Measurements from ENCODE around the gene ARL9. TPM values are rescaled to one million over a fixed set of nuclear protein-coding genes. Genes with fewer than 3 reads are reported as not detected.
"Not testable (repeated sequence)": the region's sequence is repeated elsewhere in the genome, so short reads cannot be mapped to it uniquely, and the experiment has no call there.

The ARL9 gene
- total and polyA plus RNA-seq, 9 donors, result 0.47 to 1.3 (median 0.88) TPM; not detected in 2

DNA sequence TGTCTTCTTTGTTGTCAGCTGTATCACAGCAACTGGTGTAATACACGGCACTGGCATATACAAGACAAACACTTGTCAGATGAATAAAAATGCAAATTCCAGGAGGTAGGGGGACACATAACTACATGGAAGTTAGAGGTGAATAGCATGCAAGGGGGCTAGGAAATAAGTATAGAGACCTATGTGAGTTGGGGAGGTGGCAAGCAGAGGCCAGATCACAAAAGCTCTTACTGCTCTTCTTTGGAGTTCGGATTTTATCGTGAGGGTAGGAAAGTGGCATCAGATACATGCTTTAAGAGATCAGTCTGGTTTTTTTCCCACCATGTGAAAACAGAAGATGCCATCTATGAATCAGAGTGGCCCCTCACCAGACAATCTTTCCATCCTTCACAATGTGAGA, 41.0 kb upstream of the ARL9 start:
- intact Hi-C loops (cut with DNase I), result no loop called here
- Histone ChIP-seq H3K27ac (no peak overlapping the region), H3K36me3 (no peaks in the 10 kb centered on the region), H3K4me1 (ENCODE audit: insufficient read depth) (peaks cover 12% of the 10 kb centered on the region), H3K27me3 (no peaks in the 10 kb centered on the region), H3K4me3 (no peak overlapping the region), H3K9me3 (no peaks in the 10 kb centered on the region)
- no peak for DNase-seq
- no peak for TF ChIP-seq EP300 (IDR thresholded peaks at IDR 0.05)
- 69 to 81% (median 70%) methylated on average over 3 of the region's 3 CpGs for WGBS, 3 donors

DNA sequence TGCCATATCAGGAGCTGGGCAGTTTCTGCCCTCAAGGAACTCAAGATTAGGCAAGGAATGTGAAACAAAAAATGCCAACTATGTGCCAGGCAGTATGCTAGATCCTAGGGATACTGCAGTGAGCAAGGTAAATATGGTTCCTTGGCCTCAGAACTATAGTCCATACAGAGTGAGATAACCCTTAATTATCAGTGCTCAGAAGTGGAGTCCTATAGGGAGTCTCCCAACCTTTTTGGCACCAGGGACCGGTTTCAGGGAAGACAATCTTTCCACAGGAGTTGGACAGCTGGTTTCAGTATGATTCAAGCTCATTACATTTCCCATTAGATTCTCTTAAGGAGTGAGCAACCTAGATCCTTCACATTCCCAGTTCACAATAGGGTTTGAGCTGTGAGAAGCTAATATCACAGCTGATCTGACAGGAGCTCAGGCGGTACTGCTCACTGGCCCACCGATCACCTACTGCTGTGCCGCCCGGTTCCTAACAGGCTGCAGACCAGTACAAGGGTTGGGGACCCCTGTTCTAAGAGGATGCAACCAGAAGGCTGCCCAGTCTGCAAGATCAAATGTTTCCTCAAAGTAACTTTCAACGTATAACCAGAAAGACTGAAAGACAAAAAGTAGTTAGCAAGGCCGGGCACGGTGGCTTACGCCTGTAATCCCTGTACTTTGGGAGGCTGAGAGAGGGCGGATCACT, 39.8 kb upstream of the ARL9 start:
- DNase-seq, result no peak
- 47 to 66% (median 58%) methylated on average over 10 of the region's 10 CpGs for WGBS, 3 donors
- H3K4me3 ChIP-seq, result peak overlapping the region; percentile 94
- intact Hi-C loops (cut with DNase I), result no loop called here
- peaks cover 12% of the 10 kb centered on the region for H3K4me1 ChIP-seq (ENCODE audit: insufficient read depth)
- no peaks in the 10 kb centered on the region for H3K27me3 ChIP-seq
- TF ChIP-seq, protein P1, sequence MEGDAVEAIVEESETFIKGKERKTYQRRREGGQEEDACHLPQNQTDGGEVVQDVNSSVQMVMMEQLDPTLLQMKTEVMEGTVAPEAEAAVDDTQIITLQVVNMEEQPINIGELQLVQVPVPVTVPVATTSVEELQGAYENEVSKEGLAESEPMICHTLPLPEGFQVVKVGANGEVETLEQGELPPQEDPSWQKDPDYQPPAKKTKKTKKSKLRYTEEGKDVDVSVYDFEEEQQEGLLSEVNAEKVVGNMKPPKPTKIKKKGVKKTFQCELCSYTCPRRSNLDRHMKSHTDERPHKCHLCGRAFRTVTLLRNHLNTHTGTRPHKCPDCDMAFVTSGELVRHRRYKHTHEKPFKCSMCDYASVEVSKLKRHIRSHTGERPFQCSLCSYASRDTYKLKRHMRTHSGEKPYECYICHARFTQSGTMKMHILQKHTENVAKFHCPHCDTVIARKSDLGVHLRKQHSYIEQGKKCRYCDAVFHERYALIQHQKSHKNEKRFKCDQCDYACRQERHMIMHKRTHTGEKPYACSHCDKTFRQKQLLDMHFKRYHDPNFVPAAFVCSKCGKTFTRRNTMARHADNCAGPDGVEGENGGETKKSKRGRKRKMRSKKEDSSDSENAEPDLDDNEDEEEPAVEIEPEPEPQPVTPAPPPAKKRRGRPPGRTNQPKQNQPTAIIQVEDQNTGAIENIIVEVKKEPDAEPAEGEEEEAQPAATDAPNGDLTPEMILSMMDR (IDR thresholded peaks at IDR 0.05), result no peak
- TF ChIP-seq EP300 (IDR thresholded peaks at IDR 0.05) (no peak), POLR2A (IDR thresholded peaks at IDR 0.05) (no peak)
- no peaks in the 10 kb centered on the region for H3K9me3 ChIP-seq
- no peak overlapping the region for H3K27ac ChIP-seq
- H3K36me3 ChIP-seq, result no peaks in the 10 kb centered on the region

DNA sequence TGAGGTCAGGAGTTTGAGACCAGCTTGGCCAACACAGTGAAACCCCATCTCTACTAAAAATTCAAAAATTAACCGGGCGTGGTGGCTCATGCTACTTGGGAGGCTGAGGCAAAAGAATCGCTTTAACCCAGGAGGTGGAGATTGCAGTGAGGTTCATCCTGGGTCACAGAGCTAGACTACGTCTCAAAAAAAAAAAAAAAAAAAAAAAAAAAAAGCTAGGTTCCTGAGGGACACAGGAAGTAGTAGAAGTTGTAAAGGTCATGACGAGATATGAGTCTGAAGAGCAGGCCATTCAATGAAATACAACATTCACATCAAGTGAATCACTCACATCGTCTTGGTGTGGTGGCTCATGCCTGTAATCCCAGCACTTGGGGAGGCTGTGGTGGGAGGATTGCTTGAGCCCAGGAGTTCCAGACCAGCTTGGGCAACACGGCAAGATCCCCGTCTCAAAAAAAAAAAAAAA, 39.3 kb upstream of the ARL9 start:
- DNase-seq; H3K27ac ChIP-seq; H3K27me3 ChIP-seq; H3K9me3 ChIP-seq; intact Hi-C loops (cut with DNase I); H3K36me3 ChIP-seq: not testable (repeated sequence)
- peak overlapping the region; percentile 94 for H3K4me3 ChIP-seq
- H3K4me1 ChIP-seq (ENCODE audit: insufficient read depth), result peaks cover 12% of the 10 kb centered on the region
- 8 to 21% (median 12%) methylated on average over 8 of the region's 8 CpGs for WGBS, 3 donors

DNA sequence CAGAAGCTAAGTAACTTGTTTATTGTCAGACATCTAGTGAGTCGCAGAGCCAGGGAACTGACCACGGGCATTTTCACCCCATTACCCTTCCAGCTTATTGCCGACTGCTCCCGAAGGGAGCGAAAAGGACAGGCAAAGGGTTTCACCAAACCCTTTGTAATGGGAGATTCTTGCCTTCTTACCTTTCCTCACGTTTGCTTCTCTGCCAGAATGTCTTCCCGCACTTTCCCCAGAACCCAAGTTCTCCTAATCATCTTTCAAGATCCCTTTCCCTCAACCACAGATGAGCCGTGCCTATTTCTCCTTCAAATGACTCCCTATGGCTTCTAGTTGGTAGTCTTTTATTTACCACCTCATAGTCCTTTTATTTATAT, 38.7 kb upstream of the ARL9 start:
- no peak for TF ChIP-seq POLR2A (IDR thresholded peaks at IDR 0.05)
- TF ChIP-seq, protein P1 (IDR thresholded peaks at IDR 0.05), result no peak
- no peak for TF ChIP-seq EP300 (IDR thresholded peaks at IDR 0.05)
- Histone ChIP-seq H3K4me1 (ENCODE audit: insufficient read depth) (peaks cover 12% of the 10 kb centered on the region), H3K4me3 (peak overlapping the region; percentile 94), H3K27ac (peak overlapping the region; percentile 53 to 83), H3K36me3 (no peaks in the 10 kb centered on the region), H3K27me3 (no peaks in the 10 kb centered on the region), H3K9me3 (no peaks in the 10 kb centered on the region)
- no peak for DNase-seq
- intact Hi-C loops (cut with DNase I), result no loop called here
- WGBS, 3 donors, result 0 to 1% (median 0%) methylated on average over 8 of the region's 8 CpGs

DNA sequence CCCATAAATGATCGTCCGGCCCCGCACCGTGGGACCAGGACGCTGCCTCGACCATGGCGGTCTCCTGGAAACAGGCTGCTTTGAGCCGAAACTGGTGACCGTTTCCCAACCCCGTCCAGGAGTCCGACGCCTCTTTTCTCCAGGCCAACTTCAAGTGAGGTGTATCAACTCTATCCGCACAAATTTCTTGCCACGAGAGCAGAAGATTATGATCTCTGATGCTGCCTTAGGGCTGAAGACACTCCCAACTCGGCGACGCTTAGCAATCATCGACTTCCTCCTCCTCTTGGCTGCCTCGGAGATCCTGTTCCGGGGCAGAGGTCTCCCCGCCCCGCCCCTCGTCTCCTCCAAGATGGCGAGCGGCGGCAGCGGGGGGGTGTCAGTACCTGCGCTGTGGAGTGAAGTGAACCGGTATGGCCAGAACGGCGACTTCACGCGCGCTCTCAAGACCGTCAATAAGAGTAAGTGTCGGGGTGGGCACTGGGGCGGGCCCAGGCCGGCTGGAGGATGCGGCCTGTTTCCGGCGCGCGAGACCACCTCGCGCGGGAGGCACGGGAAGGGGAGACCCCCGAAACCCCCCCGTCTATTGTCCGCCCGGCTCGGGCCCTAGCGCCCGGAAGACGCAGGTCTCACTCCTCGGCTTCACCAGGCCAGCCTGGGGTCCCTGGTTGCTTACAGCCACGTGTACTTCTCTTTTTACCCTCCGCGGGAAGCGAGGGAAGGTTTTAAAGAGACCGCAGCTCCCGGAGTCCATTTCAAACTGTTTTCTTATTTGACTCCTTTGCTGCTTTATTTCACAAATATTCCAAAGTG, 38.1 kb upstream of the ARL9 start, which contains the start of gene SRP72:
Gene SRP72 (plus strand): TSS at position 334 of the 813 bp plus-strand sequence. CDS start 19 bp downstream, at position 353.
- H3K4me1 ChIP-seq (ENCODE audit: insufficient read depth), result peaks cover 12% of the 10 kb centered on the region
- 0 to 1% (median 0%) methylated on average over 54 to 62 of the region's 62 CpGs for WGBS, 3 donors

More for the DNA sequence above, 38.1 kb upstream of the ARL9 start, which contains the start of gene SRP72:
- H3K4me3 ChIP-seq, result peak within 1 kb of the TSS; percentile 94
- DNase-seq, result peak; percentile 82 to 90 (median 87)
- no peaks in the 10 kb centered on the region for H3K9me3 ChIP-seq
- H3K27ac ChIP-seq, result peak within 1 kb of the TSS; percentile 53 to 83
- no peaks in the 10 kb centered on the region for H3K27me3 ChIP-seq
- intact Hi-C loops (cut with DNase I), result no loop called here
- TF ChIP-seq POLR2A (IDR thresholded peaks at IDR 0.05), result peak; percentile 66
- no peak for TF ChIP-seq EP300 (IDR thresholded peaks at IDR 0.05)
- no peaks in the 10 kb centered on the region for H3K36me3 ChIP-seq
